ENCODE measurements around the gene PPP1R14D.

- TF ChIP-seq CTCF (IDR thresholded peaks at IDR 0.05) (no peak), POLR2AphosphoS5 (IDR thresholded peaks at IDR 0.05) (no peak)
Observed at GRCh38 chr15:40831861-40832260, 3.4 kb upstream of the PPP1R14D start.
